ENCODE results near the gene INSIG1. TPM values are rescaled to one million over a fixed set of nuclear protein-coding genes. Genes with fewer than 3 reads are reported as not detected.

Gene INSIG1
- polyA plus RNA-seq, 1 of the 3 experiments (the other 2 are of a cell fraction), result 6.4 TPM

GRCh38 chr7:155327590-155328320, 30.1 kb downstream of the INSIG1 start:
- Histone ChIP-seq H3K27me3 (ENCODE audit: insufficient read depth) (no peaks in the 10 kb centered on the region), H3K4me1 (ENCODE audit: control insufficient read depth in 1 of 2, insufficient read depth in 2 of 2, low read depth in 1 of 2, low read length in 1 of 2) (peaks cover 0 to 5% of the 10 kb centered on the region in 2 experiments; a peak in 1 of 4 replicates), H3K4me3 (ENCODE audit: low read depth in 2 of 2, low read length in 1 of 2) (no peak overlapping the region), H4K20me1 (ENCODE audit: insufficient read depth) (no peaks in the 10 kb centered on the region), H2AFZ (ENCODE audit: low read depth) (no peak overlapping the region), H3K79me2 (ENCODE audit: insufficient read depth) (no peaks in the 10 kb centered on the region), H3K9ac (no peak overlapping the region), H3K36me3 (replicated peaks in 1 of 2; ENCODE audit: control insufficient read depth in 1 of 2, insufficient read depth in 2 of 2, low read length in 1 of 2) (no peaks in the 10 kb centered on the region), H3K9me3 (no peaks in the 10 kb centered on the region), H3F3A (replicated peaks; ENCODE audit: insufficient read depth) (no peaks in the 10 kb centered on the region), H3K4me2 (no peak overlapping the region), H3K27ac (ENCODE audit: low read depth in 2 of 2, low read length in 1 of 2) (no peak overlapping the region), H3K9me2 (no peaks in the 10 kb centered on the region)
- no peak for DNase-seq
- POLR2A ChIA-PET, result no interaction called here
- TF ChIP-seq RAD21 (IDR thresholded peaks at IDR 0.05; ENCODE audit: low read length) (no peak), RCOR1 (IDR thresholded peaks at IDR 0.05; ENCODE audit: low read length) (no peak), REST (IDR thresholded peaks at IDR 0.05; ENCODE audit: low read depth, low read length) (no peak), POLR2AphosphoS5 (IDR thresholded peaks at IDR 0.05; ENCODE audit: low read depth, low read length) (no peak), MEF2A (IDR thresholded peaks at IDR 0.05; ENCODE audit: borderline replicate concordance, low read depth) (no peak), GABPA (IDR thresholded peaks at IDR 0.05; ENCODE audit: low read depth) (no peak), TAF1 (IDR thresholded peaks at IDR 0.05; ENCODE audit: borderline replicate concordance, low read depth, low read length) (no peak), SMC3 (IDR thresholded peaks at IDR 0.05; ENCODE audit: low read depth, low read length) (no peak), ZBTB33 (IDR thresholded peaks at IDR 0.05; ENCODE audit: borderline replicate concordance, low read depth) (no peak), FOSL2 (IDR thresholded peaks at IDR 0.05; ENCODE audit: borderline replicate concordance, low read depth) (no peak), USF1 (IDR thresholded peaks at IDR 0.05; ENCODE audit: borderline replicate concordance, low read depth) (no peak), GATA2 (CRISPR knock-in tag; IDR thresholded peaks at IDR 0.05) (no peak), PBX3 (IDR thresholded peaks at IDR 0.05) (no peak), RXRA (IDR thresholded peaks at IDR 0.05; ENCODE audit: borderline replicate concordance, low read depth) (no peak), TCF12 (IDR thresholded peaks at IDR 0.05) (no peak), EP300 (IDR thresholded peaks at IDR 0.05; ENCODE audit: borderline replicate concordance in 1 of 2, low read depth in 1 of 2, low read length in 1 of 2) (no peak), YY1 (IDR thresholded peaks at IDR 0.05; ENCODE audit: low read depth) (no peak), FOXJ3 (CRISPR knock-in tag; IDR thresholded peaks at IDR 0.05) (no peak)
- CTCF ChIA-PET, result interaction anchor here (4.3 kb wide), 1 partner anchor 17 kb away, joined by 43 read pairs; no protein-coding TSS in a partner anchor
- WGBS (ENCODE audit: low lambda C conversion rate), result 35% methylated on average over 10 of the region's 13 CpGs

All from SK-N-SH (cell line).